ENCODE results near the gene DCTD. TPM values are rescaled to one million over a fixed set of nuclear protein-coding genes. Genes with fewer than 3 reads are reported as not detected.

DCTD gene
- total RNA-seq, 1 donor from 2014 or later, result 44.5 TPM

GRCh38 chr4:182855312-182855711 is 61.9 kb downstream of the DCTD start:
- Mint-ChIP-seq H3K4me1 (ENCODE audit: low read depth, unreplicated experiment) (no peaks in the 10 kb centered on the region), H3K4me3 (ENCODE audit: unreplicated experiment) (no peak overlapping the region), H3K9me3 (ENCODE audit: unreplicated experiment) (peaks cover 7% of the 10 kb centered on the region), H3K27ac (ENCODE audit: unreplicated experiment) (no peak overlapping the region), H3K36me3 (ENCODE audit: unreplicated experiment) (no peaks in the 10 kb centered on the region), H3K27me3 (ENCODE audit: unreplicated experiment) (peaks cover 4% of the 10 kb centered on the region)
- no peak for DNase-seq
- TF ChIP-seq CTCF (IDR thresholded peaks at IDR 0.05; ENCODE audit: partially characterized antibody, unreplicated experiment), result no peak

GRCh38 chr4:182854466-182854865 is 62.7 kb downstream of the DCTD start:
- no peak for TF ChIP-seq CTCF (IDR thresholded peaks at IDR 0.05; ENCODE audit: partially characterized antibody, unreplicated experiment)
- peaks cover 4% of the 10 kb centered on the region for H3K27me3 Mint-ChIP-seq (ENCODE audit: unreplicated experiment)
- no peaks in the 10 kb centered on the region for H3K36me3 Mint-ChIP-seq (ENCODE audit: unreplicated experiment)
- H3K9me3 Mint-ChIP-seq (ENCODE audit: unreplicated experiment), result peaks cover 7% of the 10 kb centered on the region
- H3K4me3 Mint-ChIP-seq (ENCODE audit: unreplicated experiment), result no peak overlapping the region
- H3K27ac Mint-ChIP-seq (ENCODE audit: unreplicated experiment), result no peak overlapping the region
- H3K4me1 Mint-ChIP-seq (ENCODE audit: low read depth, unreplicated experiment), result no peaks in the 10 kb centered on the region
- no peak for DNase-seq

- Mint-ChIP-seq H3K4me3 (ENCODE audit: unreplicated experiment) (no peak overlapping the region), H3K4me1 (ENCODE audit: low read depth, unreplicated experiment) (no peaks in the 10 kb centered on the region), H3K36me3 (ENCODE audit: unreplicated experiment) (no peaks in the 10 kb centered on the region), H3K27ac (ENCODE audit: unreplicated experiment) (no peak overlapping the region), H3K9me3 (ENCODE audit: unreplicated experiment) (peaks cover 7% of the 10 kb centered on the region), H3K27me3 (ENCODE audit: unreplicated experiment) (peaks cover 4% of the 10 kb centered on the region)
- no peak for DNase-seq
- no peak for TF ChIP-seq CTCF (IDR thresholded peaks at IDR 0.05; ENCODE audit: partially characterized antibody, unreplicated experiment)
Measured at GRCh38 chr4:182853731-182854330, 63.4 kb downstream of the DCTD start.

GRCh38 chr4:182848685-182849084 is 68.5 kb downstream of the DCTD start:
- H3K27ac Mint-ChIP-seq (ENCODE audit: unreplicated experiment), result no peak overlapping the region
- no peak for DNase-seq
- no peak overlapping the region for H3K4me3 Mint-ChIP-seq (ENCODE audit: unreplicated experiment)
- H3K9me3 Mint-ChIP-seq (ENCODE audit: unreplicated experiment), result peaks cover 2% of the 10 kb centered on the region
- TF ChIP-seq CTCF (IDR thresholded peaks at IDR 0.05; ENCODE audit: partially characterized antibody, unreplicated experiment), result no peak
- no peaks in the 10 kb centered on the region for H3K36me3 Mint-ChIP-seq (ENCODE audit: unreplicated experiment)
- H3K4me1 Mint-ChIP-seq (ENCODE audit: low read depth, unreplicated experiment), result no peaks in the 10 kb centered on the region
- peaks cover 13% of the 10 kb centered on the region for H3K27me3 Mint-ChIP-seq (ENCODE audit: unreplicated experiment)

GRCh38 chr4:182847576-182848450 is 69.4 kb downstream of the DCTD start:
- no peak for TF ChIP-seq CTCF (IDR thresholded peaks at IDR 0.05; ENCODE audit: partially characterized antibody, unreplicated experiment)
- no peak for DNase-seq
- no peak overlapping the region for H3K27ac Mint-ChIP-seq (ENCODE audit: unreplicated experiment)

More at GRCh38 chr4:182847576-182848450, 69.4 kb downstream of the DCTD start:
- Mint-ChIP-seq H3K27me3 (ENCODE audit: unreplicated experiment) (peaks cover 13% of the 10 kb centered on the region), H3K4me3 (ENCODE audit: unreplicated experiment) (no peak overlapping the region), H3K36me3 (ENCODE audit: unreplicated experiment) (no peaks in the 10 kb centered on the region), H3K9me3 (ENCODE audit: unreplicated experiment) (peaks cover 2% of the 10 kb centered on the region), H3K4me1 (ENCODE audit: low read depth, unreplicated experiment) (peaks cover 5% of the 10 kb centered on the region)
